HUES64 (cell line): ENCODE data around the gene POC1A.

ENCODE experiments used
- H3K27ac ChIP-seq: 2 replicates; pipeline ENCODE4 v1.7.0; 2013; ENCODE audit warnings: low read depth, low read length, inconsistent platforms
- H3K27me3 ChIP-seq: 2 replicates; pipeline ENCODE4 v1.6.1; 2013; ENCODE audit warnings: mild to moderate bottlenecking, low read length; ENCODE audit not compliant: insufficient read depth
- H3K36me3 ChIP-seq: 2 replicates; pipeline ENCODE4 v1.6.1; 2013; ENCODE audit warnings: mild to moderate bottlenecking, low read length; ENCODE audit not compliant: insufficient read depth
- H3K4me1 ChIP-seq: 2 replicates; pipeline ENCODE4 v1.6.1; 2013; ENCODE audit warnings: mild to moderate bottlenecking, low read length, moderate library complexity; ENCODE audit not compliant: insufficient read depth
- H3K4me3 ChIP-seq: 2 replicates; pipeline ENCODE4 v1.5.1; 2013; ENCODE audit warnings: mild to moderate bottlenecking, low read length, moderate library complexity
- H3K9ac ChIP-seq: 2 replicates; pipeline ENCODE4 v1.6.1; 2013; ENCODE audit warnings: mild to moderate bottlenecking, low read depth, low read length
- H3K9me3 ChIP-seq: 2 replicates; pipeline ENCODE4 v1.6.1; 2013; ENCODE audit warnings: low read depth, low read length; ENCODE audit not compliant: insufficient read depth
- WGBS: fragments of 150-250, 120-280 bp; methylation state at CpG from one replicate; pipeline ENCODE4 v1.1.7; 2013; ENCODE audit warnings: missing lambda C conversion rate; 5-methylcytosine and 5-hydroxymethylcytosine counted together

POC1A gene

DNA sequence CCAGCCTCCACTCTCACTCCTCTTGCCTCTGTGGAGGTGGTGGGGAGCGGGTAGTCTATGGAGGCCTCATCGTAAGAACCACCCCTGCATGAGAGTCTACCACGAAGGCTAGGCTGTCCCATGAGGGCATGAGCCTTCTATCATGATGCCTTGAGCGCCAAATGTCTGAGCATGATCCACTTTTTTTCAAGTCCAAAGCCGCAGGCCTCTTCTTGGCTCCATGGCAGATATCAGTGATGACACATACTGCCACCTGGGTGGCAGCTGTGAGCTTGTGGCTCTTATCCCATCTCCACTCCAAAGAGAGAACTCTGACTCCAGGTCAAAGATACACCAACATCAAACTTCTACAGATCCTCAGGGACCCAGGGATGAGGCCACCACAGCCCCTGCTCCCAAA is 13.5 kb downstream of the POC1A start:
- peaks cover 54% of the 10 kb centered on the region for H3K36me3 ChIP-seq
- no peak overlapping the region for H3K27ac ChIP-seq
- no peak overlapping the region for H3K4me3 ChIP-seq
- H3K9ac ChIP-seq: no peak overlapping the region
- H3K4me1 ChIP-seq: 0 out of 2 replicates have a peak, but pooled peaks cover 4% of the 10 kb centered on the region
- H3K27me3 ChIP-seq: no peaks in the 10 kb centered on the region
- H3K9me3 ChIP-seq: no peaks in the 10 kb centered on the region
- WGBS: 96% methylated on average over 5 of the region's 5 CpGs

DNA sequence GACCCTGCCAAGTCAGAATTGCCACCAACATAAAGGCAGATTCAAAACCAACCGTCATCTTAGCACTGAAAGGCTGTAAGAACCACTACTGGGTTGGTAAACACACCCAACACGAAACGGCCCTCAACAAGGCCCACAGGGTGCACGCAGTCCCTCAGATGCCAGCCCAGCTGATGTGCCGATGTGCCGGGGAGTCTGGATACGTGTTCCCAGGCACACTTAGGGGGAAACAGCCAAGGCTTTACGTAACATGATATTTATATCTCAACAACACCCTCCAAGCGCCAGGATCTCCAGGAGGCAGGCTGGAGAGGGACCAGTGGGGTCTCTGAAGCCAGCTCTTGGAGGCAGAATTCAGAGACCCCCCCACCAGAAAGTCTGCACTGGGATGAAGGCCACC is 14.2 kb downstream of the POC1A start:
- Histone ChIP-seq H3K27ac (no peak overlapping the region), H3K27me3 (no peaks in the 10 kb centered on the region), H3K36me3 (peaks cover 53% of the 10 kb centered on the region), H3K9me3 (no peaks in the 10 kb centered on the region), H3K9ac (no peak overlapping the region), H3K4me1 (0 out of 2 replicates have a peak, but pooled peaks cover 4% of the 10 kb centered on the region), H3K4me3 (no peak overlapping the region)
- WGBS: 97% methylated on average over 9 of the region's 9 CpGs

- Histone ChIP-seq H3K9ac (no peak overlapping the region), H3K4me3 (no peak overlapping the region), H3K4me1 (no peaks in the 10 kb centered on the region), H3K36me3 (peaks cover 37% of the 10 kb centered on the region), H3K27me3 (no peaks in the 10 kb centered on the region), H3K9me3 (no peaks in the 10 kb centered on the region), H3K27ac (no peak overlapping the region)
- 92% methylated on average over 7 of the region's 7 CpGs for WGBS
These were observed 16.9 kb downstream of the POC1A start for GRCh38 chr3:52137311-52137710.

- whole genome bisulfite sequencing: 95% methylated on average over 9 of the region's 9 CpGs
- Histone ChIP-seq H3K4me3 (no peak overlapping the region), H3K9ac (no peak overlapping the region), H3K36me3 (peaks cover 31% of the 10 kb centered on the region), H3K27me3 (no peaks in the 10 kb centered on the region), H3K27ac (no peak overlapping the region), H3K9me3 (no peaks in the 10 kb centered on the region), H3K4me1 (no peaks in the 10 kb centered on the region)
These were observed 17.7 kb downstream of the POC1A start for GRCh38 chr3:52136513-52136912.

DNA sequence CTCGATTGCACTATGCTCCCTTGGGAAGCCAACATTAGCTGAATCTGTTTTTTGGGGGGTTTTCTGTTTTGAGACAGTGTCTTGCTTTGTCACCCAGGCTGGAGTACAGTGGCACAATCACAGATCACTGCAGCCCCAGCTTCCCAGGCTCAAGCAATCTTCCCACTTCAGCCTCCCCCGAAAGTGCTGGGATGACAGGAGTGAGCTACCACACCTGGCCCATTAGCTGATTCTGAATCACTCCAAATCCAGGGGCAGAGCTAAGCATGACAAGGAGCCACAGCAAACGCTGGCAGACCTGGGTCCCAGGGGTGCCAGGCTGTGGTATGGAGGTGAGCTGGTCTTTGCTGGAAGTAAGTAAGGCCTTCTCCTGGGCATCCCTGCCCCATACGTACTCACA is 18.9 kb downstream of the POC1A start:
- WGBS: 97% methylated on average over 4 of the region's 4 CpGs
- Histone ChIP-seq H3K36me3 (peaks cover 31% of the 10 kb centered on the region), H3K9ac (no peak overlapping the region), H3K27ac (no peak overlapping the region), H3K4me3 (no peak overlapping the region), H3K4me1 (no peaks in the 10 kb centered on the region), H3K27me3 (no peaks in the 10 kb centered on the region), H3K9me3 (no peaks in the 10 kb centered on the region)

DNA sequence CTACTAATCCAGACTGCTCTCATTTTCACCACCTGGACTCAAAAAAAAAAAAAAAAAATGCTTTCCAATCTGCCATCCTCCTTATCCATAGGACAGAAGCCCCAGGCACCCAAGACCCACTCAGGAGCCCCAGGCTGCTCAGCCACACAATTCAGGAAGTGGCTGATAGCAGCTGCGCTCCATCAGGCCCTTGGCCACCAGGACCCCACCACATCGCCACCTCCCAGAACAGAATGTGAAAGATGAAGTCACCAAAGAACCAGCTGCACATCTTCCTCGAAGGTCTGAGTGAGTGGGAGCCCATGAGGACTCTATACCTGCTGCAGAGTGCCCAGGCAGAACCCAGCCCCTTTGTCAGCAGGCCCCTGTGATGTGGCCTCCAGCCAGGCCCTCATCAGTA is 19.5 kb downstream of the POC1A start:
- Histone ChIP-seq H3K27me3 (no peaks in the 10 kb centered on the region), H3K36me3 (peaks cover 31% of the 10 kb centered on the region), H3K9me3 (no peaks in the 10 kb centered on the region), H3K27ac (no peak overlapping the region), H3K4me1 (no peaks in the 10 kb centered on the region), H3K4me3 (no peak overlapping the region), H3K9ac (no peak overlapping the region)
- 96% methylated on average over 3 of the region's 3 CpGs for WGBS

DNA sequence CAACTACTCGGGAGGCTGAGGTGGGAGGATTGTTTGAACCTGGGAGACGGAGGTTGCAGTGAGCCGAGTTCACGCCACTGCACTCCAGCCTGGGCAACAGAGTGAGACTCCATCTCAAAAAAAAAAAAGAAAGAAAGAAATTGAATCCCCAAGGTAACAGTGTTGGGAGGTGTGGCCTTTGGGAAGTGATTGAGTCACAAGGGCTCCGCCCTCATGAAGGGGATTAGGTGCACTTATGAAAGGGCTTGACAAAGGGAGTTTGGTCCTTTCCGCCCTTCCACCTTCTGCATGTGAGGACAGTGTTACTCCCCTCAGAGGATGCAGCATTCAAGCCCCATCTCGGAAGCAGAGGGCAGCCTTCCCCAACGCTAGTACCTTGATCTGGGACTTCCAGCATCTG is 21.3 kb downstream of the POC1A start:
- Histone ChIP-seq H3K27me3 (no peaks in the 10 kb centered on the region), H3K27ac (no peak overlapping the region), H3K36me3 (peaks cover 34% of the 10 kb centered on the region), H3K4me3 (no peak overlapping the region), H3K9ac (no peak overlapping the region), H3K4me1 (no peaks in the 10 kb centered on the region), H3K9me3 (no peaks in the 10 kb centered on the region)
- WGBS: 93% methylated on average over 8 of the region's 8 CpGs

DNA sequence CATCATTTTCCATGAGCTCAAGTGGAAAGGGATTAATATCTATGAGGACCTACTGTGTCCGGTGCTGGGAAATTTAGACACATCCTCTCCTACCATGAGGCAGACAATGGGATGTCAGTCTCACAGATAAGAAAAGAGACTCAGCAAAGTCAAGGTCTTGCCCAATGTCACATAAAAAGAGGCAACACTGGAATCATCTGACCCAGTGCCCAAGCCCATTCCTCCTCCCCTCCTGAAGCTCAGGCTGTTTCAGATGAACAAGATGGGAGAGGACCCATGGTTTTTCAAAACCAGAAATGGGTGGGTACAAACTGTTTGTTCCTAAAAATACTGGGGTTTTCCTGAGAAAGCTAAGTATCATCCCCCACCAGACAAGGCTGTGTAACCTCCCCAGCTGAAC is 22.2 kb downstream of the POC1A start:
- Histone ChIP-seq H3K27ac (no peak overlapping the region), H3K27me3 (no peaks in the 10 kb centered on the region), H3K4me3 (no peak overlapping the region), H3K4me1 (no peaks in the 10 kb centered on the region), H3K9me3 (no peaks in the 10 kb centered on the region), H3K9ac (no peak overlapping the region), H3K36me3 (peaks cover 26% of the 10 kb centered on the region; the same call in 1 of the 2 replicates)
- WGBS: 100% methylated on average over 1 of the region's 1 CpG

- Histone ChIP-seq H3K4me3 (no peak overlapping the region), H3K27ac (no peak overlapping the region), H3K36me3 (peaks cover 17% of the 10 kb centered on the region; the same call in 1 of the 2 replicates), H3K9me3 (no peaks in the 10 kb centered on the region), H3K4me1 (no peaks in the 10 kb centered on the region), H3K9ac (no peak overlapping the region), H3K27me3 (no peaks in the 10 kb centered on the region)
- 94% methylated on average over 14 of the region's 14 CpGs for WGBS
These were observed 23.1 kb downstream of the POC1A start for GRCh38 chr3:52130966-52131622.

GRCh38 chr3:52128118-52128683 is 26.0 kb downstream of the POC1A start:
- H3K27ac ChIP-seq: no peak overlapping the region
- WGBS: 78% methylated on average over 7 of the region's 7 CpGs
- no peaks in the 10 kb centered on the region for H3K4me1 ChIP-seq

GRCh38 chr3:52126500-52126899 is 27.7 kb downstream of the POC1A start:
- no peaks in the 10 kb centered on the region for H3K27me3 ChIP-seq
- H3K4me1 ChIP-seq: no peaks in the 10 kb centered on the region
- no peaks in the 10 kb centered on the region for H3K9me3 ChIP-seq
- H3K27ac ChIP-seq: no peak overlapping the region
- H3K9ac ChIP-seq: no peak overlapping the region
- H3K4me3 ChIP-seq: no peak overlapping the region
- H3K36me3 ChIP-seq: peaks cover 42% of the 10 kb centered on the region
- WGBS: 92% methylated on average over 6 of the region's 6 CpGs

More at GRCh38 chr3:52128118-52128683, 26.0 kb downstream of the POC1A start:
- Histone ChIP-seq H3K27me3 (no peaks in the 10 kb centered on the region), H3K9me3 (no peaks in the 10 kb centered on the region), H3K4me3 (no peak overlapping the region), H3K36me3 (peaks cover 26% of the 10 kb centered on the region; the same call in 1 of the 2 replicates), H3K9ac (no peak overlapping the region)
